Measurements from ENCODE around the gene EXOC3L1. TPM values are rescaled to one million over a fixed set of nuclear protein-coding genes. Genes with fewer than 3 reads are reported as not detected.

Gene EXOC3L1
- total and polyA plus RNA-seq, 11 donors, result 1.9 to 9.1 (median 3.2) TPM

GRCh38 chr16:67212766-67213165 is 22.8 kb upstream of the EXOC3L1 start:
- no peaks in the 10 kb centered on the region for H3K27me3 ChIP-seq
- TF ChIP-seq POLR2A (IDR thresholded peaks at IDR 0.05) (no peak), CTCF (IDR thresholded peaks at IDR 0.05) (no peak)
- intact Hi-C loops (cut with DNase I), result no loop called here
- H3K4me3 ChIP-seq, result no peak overlapping the region
- H3K36me3 ChIP-seq, result peaks cover 0 to 4% (median 0%) of the 10 kb centered on the region in 9 donors
- DNase-seq (no peak), ATAC-seq (no peak)
- no peak overlapping the region for H3K27ac ChIP-seq
- no peaks in the 10 kb centered on the region for H3K9me3 ChIP-seq
- peaks cover 8 to 40% (median 25%) of the 10 kb centered on the region in 12 donors for H3K4me1 ChIP-seq

DNA sequence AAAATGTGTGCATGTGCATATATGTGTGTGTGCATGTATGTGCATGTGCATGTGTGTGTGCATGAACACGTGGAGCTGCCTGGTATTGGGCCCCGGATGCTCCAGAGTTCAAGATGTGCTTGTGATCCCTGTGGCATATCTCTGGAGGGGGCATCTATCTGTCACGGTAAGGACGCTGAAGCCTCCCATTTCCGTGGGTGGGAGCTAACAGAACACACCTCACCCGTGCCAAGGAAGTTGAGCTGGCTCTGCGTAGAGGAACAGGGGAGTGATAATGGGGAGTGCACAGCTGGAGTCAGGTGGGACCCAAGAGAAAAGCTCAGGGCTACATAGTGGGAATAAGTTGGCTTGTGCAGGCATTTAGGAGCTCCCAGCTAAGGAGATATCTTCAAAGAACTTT is 21.7 kb upstream of the EXOC3L1 start:
- Histone ChIP-seq H3K27ac (no peak overlapping the region), H3K4me3 (no peak overlapping the region), H3K27me3 (no peaks in the 10 kb centered on the region), H3K4me1 (peaks cover 3 to 29% (median 14%) of the 10 kb centered on the region in 12 donors), H3K9me3 (no peaks in the 10 kb centered on the region), H3K36me3 (peaks cover 0 to 4% (median 0%) of the 10 kb centered on the region in 9 donors)
- intact Hi-C loops (cut with DNase I), result no loop called here
- DNase-seq (no peak), ATAC-seq (no peak)
- TF ChIP-seq CTCF (IDR thresholded peaks at IDR 0.05) (no peak), POLR2A (IDR thresholded peaks at IDR 0.05) (no peak)
- 64 to 85% (median 68%) methylated on average over 7 of the region's 7 CpGs for WGBS, 4 donors

GRCh38 chr16:67210069-67210937 is 20.4 kb upstream of the EXOC3L1 start:
- Histone ChIP-seq H3K27me3 (no peaks in the 10 kb centered on the region), H3K4me3 (no peak overlapping the region), H3K9me3 (no peaks in the 10 kb centered on the region), H3K4me1 (peaks cover 0 to 16% (median 6%) of the 10 kb centered on the region in 12 donors), H3K36me3 (peaks cover 0 to 4% (median 0%) of the 10 kb centered on the region in 9 donors), H3K27ac (no peak overlapping the region)
- intact Hi-C loops (cut with DNase I), result no loop called here
- WGBS, 4 donors, result 86 to 91% (median 90%) methylated on average over 15 to 25 of the region's 25 CpGs
- TF ChIP-seq CTCF (IDR thresholded peaks at IDR 0.05) (no peak), POLR2A (IDR thresholded peaks at IDR 0.05) (no peak)
- DNase-seq, result no peak
- ATAC-seq, result no peak

DNA sequence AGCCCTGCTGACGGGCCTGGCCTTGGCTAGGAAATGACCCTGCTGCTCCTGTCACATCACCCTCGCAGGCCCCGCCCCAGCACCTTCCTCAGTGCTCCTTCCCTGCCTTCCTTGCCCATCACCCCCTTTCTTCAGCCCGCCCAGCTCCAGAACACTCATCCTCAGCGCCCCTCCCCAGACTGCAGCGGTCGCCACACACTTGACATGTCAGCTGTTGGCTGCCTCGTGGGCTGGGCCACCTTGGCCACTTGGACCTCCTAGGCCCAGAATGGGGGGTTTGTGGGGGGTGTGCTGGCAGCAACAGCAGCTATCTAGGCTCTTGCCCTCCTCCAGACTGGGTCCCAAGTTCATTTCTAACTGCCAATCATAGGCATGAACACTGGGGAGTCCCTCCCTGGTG is 19.6 kb upstream of the EXOC3L1 start:
- Histone ChIP-seq H3K9me3 (no peaks in the 10 kb centered on the region), H3K27me3 (no peaks in the 10 kb centered on the region), H3K27ac (no peak overlapping the region), H3K4me3 (no peak overlapping the region), H3K36me3 (peaks cover 0 to 4% (median 0%) of the 10 kb centered on the region in 9 donors), H3K4me1 (peaks cover 0 to 15% (median 6%) of the 10 kb centered on the region in 12 donors)
- ATAC-seq (no peak), DNase-seq (no peak)
- 85 to 93% (median 88%) methylated on average over 8 of the region's 8 CpGs for WGBS, 4 donors
- intact Hi-C loops (cut with DNase I), result no loop called here
- no peak for TF ChIP-seq POLR2A (IDR thresholded peaks at IDR 0.05)
- no peak for TF ChIP-seq CTCF (IDR thresholded peaks at IDR 0.05)
